Right lobe of liver (tissue), 4 donors: ENCODE results near the gene EWSR1.

Experiments
- POLR2A ChIP-seq: fragments of 450-650 bp; IDR thresholded peaks from one replicate; pipeline ENCODE4 v1.6.1; 2017; ENCODE audit warnings: antibody characterized with exemption, mild to moderate bottlenecking
- TF ChIP-seq, protein P1 (sequence below), 4 donors: fragments of 200-600 bp in 3 of 4; fragments of 450-650 bp in 1 of 4; IDR thresholded peaks; one replicate each; pipeline versions ENCODE4 v1.5.1 to v1.8.0; 2016 to 2022; ENCODE audit warnings: antibody characterized with exemption in 4 of 4, mild to moderate bottlenecking in 2 of 4
- donor health status: DM: no; HTN: no; CAD: no.
- donor health status: DM: no; HTN: no; CAD: no.
- donor health status: DM: no; HTN: yes; CAD: no.

DNA sequence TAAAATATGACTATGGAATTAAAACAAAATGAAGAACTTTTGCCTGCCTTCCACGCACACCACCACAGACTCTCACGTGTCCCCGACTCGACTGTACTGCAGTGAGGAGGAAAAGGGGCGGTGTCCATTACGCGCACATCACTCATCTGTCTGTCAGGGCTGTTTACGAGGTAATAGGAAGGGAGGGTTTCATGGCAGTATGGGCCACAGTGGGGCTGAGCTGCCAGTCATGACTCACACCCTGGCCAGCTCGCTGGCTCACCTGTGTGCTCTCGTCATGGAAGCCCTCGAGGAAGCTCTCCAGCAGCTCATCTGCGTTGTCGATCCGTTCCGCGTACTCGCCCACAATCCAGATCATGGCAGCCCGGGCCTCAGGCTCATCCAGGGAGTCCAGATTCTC, 80.9 kb downstream of the EWSR1 start:
- TF ChIP-seq, protein P1, sequence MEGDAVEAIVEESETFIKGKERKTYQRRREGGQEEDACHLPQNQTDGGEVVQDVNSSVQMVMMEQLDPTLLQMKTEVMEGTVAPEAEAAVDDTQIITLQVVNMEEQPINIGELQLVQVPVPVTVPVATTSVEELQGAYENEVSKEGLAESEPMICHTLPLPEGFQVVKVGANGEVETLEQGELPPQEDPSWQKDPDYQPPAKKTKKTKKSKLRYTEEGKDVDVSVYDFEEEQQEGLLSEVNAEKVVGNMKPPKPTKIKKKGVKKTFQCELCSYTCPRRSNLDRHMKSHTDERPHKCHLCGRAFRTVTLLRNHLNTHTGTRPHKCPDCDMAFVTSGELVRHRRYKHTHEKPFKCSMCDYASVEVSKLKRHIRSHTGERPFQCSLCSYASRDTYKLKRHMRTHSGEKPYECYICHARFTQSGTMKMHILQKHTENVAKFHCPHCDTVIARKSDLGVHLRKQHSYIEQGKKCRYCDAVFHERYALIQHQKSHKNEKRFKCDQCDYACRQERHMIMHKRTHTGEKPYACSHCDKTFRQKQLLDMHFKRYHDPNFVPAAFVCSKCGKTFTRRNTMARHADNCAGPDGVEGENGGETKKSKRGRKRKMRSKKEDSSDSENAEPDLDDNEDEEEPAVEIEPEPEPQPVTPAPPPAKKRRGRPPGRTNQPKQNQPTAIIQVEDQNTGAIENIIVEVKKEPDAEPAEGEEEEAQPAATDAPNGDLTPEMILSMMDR (IDR thresholded peaks at IDR 0.05) = no peak
- TF ChIP-seq POLR2A = no peak
